GM23248 (cell line): ENCODE measurements around the gene UQCR10. TPM values are rescaled to one million over a fixed set of nuclear protein-coding genes. Genes with fewer than 3 reads are reported as not detected.
A peak's percentile ranks its signal among the peaks of the same experiment; 100 is the strongest.

Source experiments
- DNase-seq: peaks from one replicate; pipeline ENCODE4 v3.0.0-alpha.2; 2015
- H2AFZ ChIP-seq: fragments of 200-600 bp; sonication (generic); 2 replicates; pipeline ENCODE4 v1.6.1; 2016; ENCODE audit warnings: antibody characterized with exemption
- H3F3A ChIP-seq: fragments of 200-600 bp; sonication (generic); 2 replicates; pipeline ENCODE4 v1.6.1; 2016; ENCODE audit warnings: mild to moderate bottlenecking, antibody characterized with exemption, mixed run types; ENCODE audit not compliant: insufficient read depth
- H3K27ac ChIP-seq: fragments of 200-600 bp; sonication (generic); 2 replicates; pipeline ENCODE4 v1.5.1; 2016; ENCODE audit warnings: mild to moderate bottlenecking
- H3K27me3 ChIP-seq: fragments of 200-600 bp; sonication (generic); replicated peaks from 2 replicates; pipeline ENCODE4 v1.6.1; 2016; ENCODE audit warnings: mild to moderate bottlenecking; ENCODE audit not compliant: insufficient read depth
- H3K36me3 ChIP-seq: fragments of 200-600 bp; sonication (generic); 2 replicates; pipeline ENCODE4 v1.6.1; 2016; ENCODE audit warnings: low read depth, mild to moderate bottlenecking
- H3K4me1 ChIP-seq: fragments of 200-600 bp; sonication (generic); 2 replicates; pipeline ENCODE4 v1.6.1; 2016; ENCODE audit warnings: mild to moderate bottlenecking; ENCODE audit not compliant: insufficient read depth
- H3K4me2 ChIP-seq: fragments of 200-600 bp; sonication (generic); one replicate; pipeline ENCODE4 v1.6.1; 2016; ENCODE audit warnings: mild to moderate bottlenecking; ENCODE audit not compliant: unreplicated experiment
- H3K4me3 ChIP-seq: fragments of 200-600 bp; sonication (generic); 2 replicates; pipeline ENCODE4 v1.5.1; 2016; ENCODE audit warnings: mild to moderate bottlenecking
- H3K79me2 ChIP-seq: fragments of 200-600 bp; sonication (generic); 2 replicates; pipeline ENCODE4 v1.6.1; 2016; ENCODE audit warnings: mild to moderate bottlenecking; ENCODE audit not compliant: insufficient read depth
- H3K9ac ChIP-seq: fragments of 200-600 bp; sonication (generic); 2 replicates; pipeline ENCODE4 v1.6.1; 2016; ENCODE audit warnings: mild to moderate bottlenecking
- H3K9me2 ChIP-seq: fragments of 200-600 bp; sonication (generic); 2 replicates; pipeline ENCODE4 v1.6.1; 2016; ENCODE audit warnings: mixed run types, mild to moderate bottlenecking, moderate library complexity; ENCODE audit not compliant: insufficient read depth
- H3K9me3 ChIP-seq: fragments of 200-600 bp; sonication (generic); one replicate; pipeline ENCODE4 v1.6.1; 2017; ENCODE audit warnings: low read depth
- H4K20me1 ChIP-seq: fragments of 200-600 bp; sonication (generic); 2 replicates; pipeline ENCODE4 v1.6.0; 2016; ENCODE audit not compliant: insufficient read depth
- EZH2 ChIP-seq: fragments of 200-600 bp; sonication (generic); IDR thresholded peaks from 2 replicates; pipeline ENCODE4 v1.6.1; 2018; ENCODE audit warnings: antibody characterized with exemption, mild to moderate bottlenecking; ENCODE audit not compliant: insufficient read depth, poor library complexity, severe bottlenecking
- EZH2phosphoT487 ChIP-seq: fragments of 200-600 bp; sonication (generic); IDR thresholded peaks from 2 replicates; pipeline ENCODE4 v1.6.1; 2018; ENCODE audit warnings: antibody characterized with exemption, moderate library complexity, mild to moderate bottlenecking, low read depth; ENCODE audit not compliant: insufficient read depth
- WGBS, 2 experiments: methylation state at CpG; one replicate each; pipeline ENCODE4 v1.1.6; 2015 to 2017; ENCODE audit warnings: low lambda C conversion rate in 2 of 2, low coverage in 1 of 2; ENCODE audit errors: missing lambda C conversion rate in 2 of 2; 5-methylcytosine and 5-hydroxymethylcytosine counted together
- in situ Hi-C: fragments of 300-500 bp; cut with MboI; formaldehyde crosslinking; loops from 2 replicates; pipeline ENCODE4 v1.15.0; 2020
- polyA plus RNA-seq: library from polyadenylated mRNA; unstranded; fragments of >200 nt; fragmentation: Nextera tagmentation; extraction: Ambion mirVana; gene quantifications from 2 replicates; pipeline ENCODE4 v1.2.1, GENCODE V29; 2016
- total RNA-seq: library from RNA; depleted of rRNA; stranded (reverse); fragments of >200 nt; shearing (Covaris generic); gene quantifications from 2 replicates; pipeline ENCODE4 v1.2.3, GENCODE V29; 2014; rRNA removed

UQCR10 gene
- total RNA-seq: 39.7 and 45.0 TPM in 2 replicates
- polyA plus RNA-seq: 233 TPM in 2 replicates

- H3K36me3 ChIP-seq: peaks cover 9% of the 10 kb centered on the region; the same call in 1 of the 2 replicates
- peaks cover 11% of the 10 kb centered on the region for H3K4me1 ChIP-seq
- in situ Hi-C loops: no loop called here
- H3K9me2 ChIP-seq: no peaks in the 10 kb centered on the region
- peak within 1 kb of the TSS; percentile 95 for H3K4me2 ChIP-seq
- peak within 1 kb of the TSS; percentile 92 for H3K9ac ChIP-seq
- peaks cover 47% of the 10 kb centered on the region for H3K79me2 ChIP-seq
- H3K4me3 ChIP-seq: peak within 1 kb of the TSS; percentile 86
- no peaks in the 10 kb centered on the region for H3K27me3 ChIP-seq
- peak within 1 kb of the TSS; percentile 97 for H2AFZ ChIP-seq
- no peaks in the 10 kb centered on the region for H4K20me1 ChIP-seq
- WGBS, 2 experiments: 14 to 15% methylated on average over 46 of the region's 46 CpGs
- no peaks in the 10 kb centered on the region for H3K9me3 ChIP-seq
- DNase-seq: peak; percentile 95
- peaks cover 15% of the 10 kb centered on the region for H3F3A ChIP-seq
- H3K27ac ChIP-seq: peak within 1 kb of the TSS; percentile 75
- TF ChIP-seq EZH2phosphoT487 (no peak), EZH2 (no peak)
Observed at GRCh38 chr22:29767171-29768051, at the start of gene UQCR10. Gene UQCR10, plus strand, starts transcription at chr22:29767369. Its CDS starts 30 bp downstream, at chr22:29767399.

DNA sequence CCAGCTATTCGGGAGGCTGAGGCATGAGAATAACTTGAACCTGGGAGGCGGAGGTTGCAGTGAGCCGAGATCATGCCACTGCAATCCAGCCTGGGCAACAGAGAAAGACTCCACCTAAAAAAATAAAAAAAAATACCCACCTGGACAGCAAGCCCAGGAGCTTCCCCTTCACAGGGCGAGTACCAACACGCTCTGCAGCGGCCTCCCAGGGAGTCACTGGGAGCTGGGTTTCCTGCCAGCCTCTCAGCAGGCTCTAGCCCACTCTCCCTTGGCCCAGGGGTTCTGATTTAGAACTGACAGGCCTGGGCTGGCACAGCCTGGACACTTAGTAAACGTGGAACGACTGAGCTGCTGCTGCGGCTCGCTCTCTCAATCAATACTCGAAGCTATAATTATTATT lies 49.4 kb upstream of the UQCR10 start:
- Histone ChIP-seq H3K79me2 (no peaks in the 10 kb centered on the region), H3K4me1 (no peaks in the 10 kb centered on the region), H3F3A (no peaks in the 10 kb centered on the region), H3K27ac (no peak overlapping the region), H3K9me2 (no peaks in the 10 kb centered on the region), H3K9ac (no peak overlapping the region), H2AFZ (no peak overlapping the region), H3K27me3 (peaks cover 35% of the 10 kb centered on the region), H3K4me3 (no peak overlapping the region), H3K4me2 (no peak overlapping the region), H3K9me3 (no peaks in the 10 kb centered on the region), H4K20me1 (no peaks in the 10 kb centered on the region), H3K36me3 (no peaks in the 10 kb centered on the region)
- TF ChIP-seq EZH2phosphoT487 (no peak), EZH2 (no peak)
- WGBS, 2 experiments: 79 to 85% methylated on average over 11 of the region's 11 CpGs
- no peak for DNase-seq
- in situ Hi-C loops: no loop called here

DNA sequence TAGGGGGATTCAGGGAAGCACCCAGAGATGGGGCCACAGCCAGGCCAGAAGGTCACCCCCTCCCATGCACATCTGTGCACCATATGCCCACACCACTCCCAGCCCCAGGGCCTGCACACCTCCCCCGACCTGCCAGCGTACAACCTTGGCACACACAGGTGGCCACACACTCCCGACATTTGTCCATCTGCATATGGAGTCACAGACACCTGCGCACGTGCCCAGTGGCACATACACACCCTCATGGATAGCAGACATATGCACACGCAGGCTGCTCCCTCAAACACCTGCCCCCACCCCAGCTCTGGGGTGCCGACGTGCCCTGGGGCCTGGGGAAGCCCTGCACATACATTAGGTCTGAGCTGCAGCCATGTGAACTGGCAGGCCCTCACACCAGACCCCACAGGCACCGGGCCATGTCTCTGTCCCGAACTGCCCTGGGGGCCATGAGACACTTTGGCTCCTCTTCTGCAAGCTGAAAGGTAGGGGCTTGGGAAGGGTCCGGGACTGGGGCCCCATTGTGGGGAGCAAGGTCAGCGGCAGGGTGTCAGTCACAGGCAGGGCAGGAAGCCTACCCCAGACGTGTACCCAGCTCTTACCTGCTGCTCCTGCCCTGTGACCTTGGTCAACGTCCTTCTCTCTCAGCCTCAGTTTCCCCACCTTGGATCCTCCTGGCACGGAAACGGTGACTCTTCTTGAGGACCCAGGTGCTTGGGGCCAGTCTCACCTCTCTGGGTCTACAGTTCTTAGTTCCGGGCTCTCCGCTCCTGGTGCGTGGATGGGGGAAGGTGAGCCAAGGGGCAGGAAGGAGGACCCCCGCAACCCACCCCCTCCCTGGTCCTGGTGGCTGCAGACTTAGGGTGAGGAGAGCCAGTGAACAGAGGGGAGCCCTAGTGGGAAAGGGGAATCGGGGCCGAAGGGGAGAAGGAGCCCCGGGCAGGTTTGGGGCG lies 47.9 kb upstream of the UQCR10 start:
- no peak overlapping the region for H3K4me2 ChIP-seq
- 36 to 43% methylated on average over 19 to 24 of the region's 24 CpGs for WGBS, 2 experiments
- in situ Hi-C loops: no loop called here

GRCh38 chr22:29719899-29720645 lies 47.1 kb upstream of the UQCR10 start, which contains the start of gene CABP7:
Gene CABP7, plus strand, starts transcription at chr22:29720003. Its CDS starts 422 bp downstream, at chr22:29720425.
- H3K4me2 ChIP-seq: no peak within 1 kb of the TSS
- no peaks in the 10 kb centered on the region for H3F3A ChIP-seq
- WGBS, 2 experiments: 2 to 4% methylated on average over 16 to 73 of the region's 115 CpGs
- H3K9ac ChIP-seq: no peak within 1 kb of the TSS
- H3K36me3 ChIP-seq: no peaks in the 10 kb centered on the region
- in situ Hi-C loops: no loop called here
- no peak within 1 kb of the TSS for H2AFZ ChIP-seq
- no peaks in the 10 kb centered on the region for H3K4me1 ChIP-seq
- H3K9me3 ChIP-seq: no peaks in the 10 kb centered on the region
- H3K27me3 ChIP-seq: peaks cover 25% of the 10 kb centered on the region
- H3K79me2 ChIP-seq: no peaks in the 10 kb centered on the region
- no peak for TF ChIP-seq EZH2
- no peak for TF ChIP-seq EZH2phosphoT487
- DNase-seq: peak; percentile 33
- no peaks in the 10 kb centered on the region for H3K9me2 ChIP-seq
- no peak within 1 kb of the TSS for H3K27ac ChIP-seq
- H4K20me1 ChIP-seq: no peaks in the 10 kb centered on the region
- no peak within 1 kb of the TSS for H3K4me3 ChIP-seq

More for the DNA sequence above, 47.9 kb upstream of the UQCR10 start:
- Histone ChIP-seq H3K36me3 (no peaks in the 10 kb centered on the region), H2AFZ (no peak overlapping the region), H3K9me2 (no peaks in the 10 kb centered on the region), H3K27ac (no peak overlapping the region), H3K9ac (no peak overlapping the region), H3K9me3 (no peaks in the 10 kb centered on the region), H3K27me3 (peaks cover 25% of the 10 kb centered on the region), H3K4me3 (no peak overlapping the region), H3F3A (no peaks in the 10 kb centered on the region), H3K79me2 (no peaks in the 10 kb centered on the region), H4K20me1 (no peaks in the 10 kb centered on the region), H3K4me1 (no peaks in the 10 kb centered on the region)
- TF ChIP-seq EZH2phosphoT487: no peak
- peak; percentile 76 for TF ChIP-seq EZH2
- DNase-seq: no peak
